PFSK-1 (cell line): ENCODE measurements around the gene NUBPL.

Source experiments
- FOXP2 ChIP-seq: optimal IDR thresholded peaks from 2 replicates; pipeline ENCODE3; 2011; ENCODE audit warnings: borderline replicate concordance, control low read depth, inconsistent platforms; ENCODE audit not compliant: insufficient read depth; ENCODE audit errors: extremely low read length, extremely low read depth
- POLR2AphosphoS5 ChIP-seq: IDR thresholded peaks from 2 replicates; pipeline ENCODE4 v1.6.1; 2012; ENCODE audit warnings: low read depth, mild to moderate bottlenecking, control low read depth, low read length, moderate library complexity
- SIN3A ChIP-seq: IDR thresholded peaks from 2 replicates; pipeline ENCODE4 v1.6.1; 2012; ENCODE audit warnings: mild to moderate bottlenecking, low read length, moderate library complexity, borderline replicate concordance; ENCODE audit not compliant: insufficient read depth
- TAF1 ChIP-seq: IDR thresholded peaks from 2 replicates; pipeline ENCODE4 v1.6.1; 2012; ENCODE audit warnings: low read length, control low read depth, borderline replicate concordance; ENCODE audit not compliant: insufficient read depth
- TF ChIP-seq, protein P1 (sequence below), 2 experiments: IDR thresholded peaks; 2 replicates each; pipeline versions ENCODE4 v1.6.1 to v1.8.0; 2011 to 2012; ENCODE audit warnings: low read depth in 2 of 2, low read length in 2 of 2, control low read depth in 1 of 2, inconsistent platforms in 1 of 2, mild to moderate bottlenecking in 1 of 2, moderate library complexity in 1 of 2; ENCODE audit not compliant: insufficient read depth in 1 of 2

NUBPL gene

GRCh38 chr14:31876741-31877140 lies 315.5 kb downstream of the NUBPL start:
- TF ChIP-seq FOXP2 (no peak), TAF1 (no peak), SIN3A (no peak), POLR2AphosphoS5 (no peak)
- TF ChIP-seq, protein P1, sequence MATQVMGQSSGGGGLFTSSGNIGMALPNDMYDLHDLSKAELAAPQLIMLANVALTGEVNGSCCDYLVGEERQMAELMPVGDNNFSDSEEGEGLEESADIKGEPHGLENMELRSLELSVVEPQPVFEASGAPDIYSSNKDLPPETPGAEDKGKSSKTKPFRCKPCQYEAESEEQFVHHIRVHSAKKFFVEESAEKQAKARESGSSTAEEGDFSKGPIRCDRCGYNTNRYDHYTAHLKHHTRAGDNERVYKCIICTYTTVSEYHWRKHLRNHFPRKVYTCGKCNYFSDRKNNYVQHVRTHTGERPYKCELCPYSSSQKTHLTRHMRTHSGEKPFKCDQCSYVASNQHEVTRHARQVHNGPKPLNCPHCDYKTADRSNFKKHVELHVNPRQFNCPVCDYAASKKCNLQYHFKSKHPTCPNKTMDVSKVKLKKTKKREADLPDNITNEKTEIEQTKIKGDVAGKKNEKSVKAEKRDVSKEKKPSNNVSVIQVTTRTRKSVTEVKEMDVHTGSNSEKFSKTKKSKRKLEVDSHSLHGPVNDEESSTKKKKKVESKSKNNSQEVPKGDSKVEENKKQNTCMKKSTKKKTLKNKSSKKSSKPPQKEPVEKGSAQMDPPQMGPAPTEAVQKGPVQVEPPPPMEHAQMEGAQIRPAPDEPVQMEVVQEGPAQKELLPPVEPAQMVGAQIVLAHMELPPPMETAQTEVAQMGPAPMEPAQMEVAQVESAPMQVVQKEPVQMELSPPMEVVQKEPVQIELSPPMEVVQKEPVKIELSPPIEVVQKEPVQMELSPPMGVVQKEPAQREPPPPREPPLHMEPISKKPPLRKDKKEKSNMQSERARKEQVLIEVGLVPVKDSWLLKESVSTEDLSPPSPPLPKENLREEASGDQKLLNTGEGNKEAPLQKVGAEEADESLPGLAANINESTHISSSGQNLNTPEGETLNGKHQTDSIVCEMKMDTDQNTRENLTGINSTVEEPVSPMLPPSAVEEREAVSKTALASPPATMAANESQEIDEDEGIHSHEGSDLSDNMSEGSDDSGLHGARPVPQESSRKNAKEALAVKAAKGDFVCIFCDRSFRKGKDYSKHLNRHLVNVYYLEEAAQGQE (IDR thresholded peaks at IDR 0.05; ENCODE audit: insufficient read depth in 1 of 2, low read depth in 2 of 2, low read length in 2 of 2), result no peak

GRCh38 chr14:31877255-31877798 lies 316.1 kb downstream of the NUBPL start:
- TF ChIP-seq POLR2AphosphoS5, result no peak
- TF ChIP-seq, protein P1 (IDR thresholded peaks at IDR 0.05; ENCODE audit: insufficient read depth in 1 of 2, low read depth in 2 of 2, low read length in 2 of 2), result no peak
- TF ChIP-seq FOXP2, result no peak

GRCh38 chr14:31879661-31880348 lies 318.6 kb downstream of the NUBPL start:
- TF ChIP-seq, protein P1 (IDR thresholded peaks at IDR 0.05; ENCODE audit: insufficient read depth in 1 of 2, low read depth in 2 of 2, low read length in 2 of 2), result no peak
- TF ChIP-seq POLR2AphosphoS5, result no peak
- TF ChIP-seq SIN3A, result no peak
- no peak for TF ChIP-seq FOXP2
- TF ChIP-seq TAF1, result no peak

DNA sequence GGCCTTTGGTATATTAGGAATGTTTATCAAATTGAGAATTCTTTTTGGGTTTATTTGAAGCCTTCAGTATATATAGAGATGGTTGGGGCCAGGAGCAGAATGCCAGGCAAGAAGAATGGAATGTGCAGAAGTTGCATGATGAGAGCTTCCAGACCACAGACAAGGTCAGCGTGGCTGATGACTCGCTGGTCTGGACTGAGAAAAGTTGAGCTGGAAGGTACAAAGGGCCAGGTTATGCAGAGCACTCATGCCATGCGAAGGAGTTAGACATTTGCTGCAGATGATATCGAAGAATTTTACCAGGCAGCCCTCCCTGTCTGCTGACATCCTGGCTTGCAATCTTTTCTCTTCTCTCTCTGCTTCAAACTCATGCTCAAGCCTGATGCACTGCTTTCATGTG lies 319.7 kb downstream of the NUBPL start:
- TF ChIP-seq POLR2AphosphoS5 (no peak), TAF1 (no peak), FOXP2 (no peak), SIN3A (no peak)

DNA sequence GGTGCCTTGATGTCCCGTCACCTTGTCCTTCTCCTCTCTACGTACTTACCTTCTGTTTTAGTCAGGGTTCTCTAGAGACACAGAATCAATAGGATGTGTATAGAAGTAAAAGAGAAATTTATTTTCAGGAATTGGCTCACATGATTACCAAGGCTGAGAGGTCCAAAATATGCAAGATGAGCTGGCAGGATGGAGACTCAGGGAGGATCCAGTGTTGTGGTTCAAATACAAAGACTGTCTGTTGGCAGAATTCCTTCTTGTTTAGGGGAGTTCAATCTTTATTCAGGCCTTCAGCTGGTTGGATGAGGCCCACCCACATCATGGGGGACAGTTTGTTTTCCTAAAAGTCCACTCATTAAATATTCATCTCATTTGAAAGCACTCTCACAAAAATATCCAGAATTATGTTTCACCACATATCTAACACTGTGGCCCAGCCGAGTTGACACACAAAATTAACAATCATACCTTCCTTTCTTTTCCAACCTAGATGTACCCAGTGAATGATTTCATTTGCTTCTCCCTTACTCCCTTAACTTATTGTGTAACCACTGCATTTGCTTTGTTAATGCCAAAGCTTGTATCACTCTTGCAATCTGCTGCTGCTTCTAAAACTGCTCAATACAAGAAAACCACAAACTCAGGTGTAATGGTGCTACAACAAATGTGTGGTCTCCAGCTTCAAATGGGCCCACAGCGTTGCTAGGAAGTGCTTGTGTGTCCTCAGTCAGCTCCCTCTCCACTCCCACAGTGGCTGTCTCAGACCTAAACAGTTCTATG lies 320.5 kb downstream of the NUBPL start:
- TF ChIP-seq, protein P1 (IDR thresholded peaks at IDR 0.05; ENCODE audit: insufficient read depth in 1 of 2, low read depth in 2 of 2, low read length in 2 of 2), result no peak
- no peak for TF ChIP-seq TAF1
- no peak for TF ChIP-seq FOXP2
- no peak for TF ChIP-seq SIN3A
- TF ChIP-seq POLR2AphosphoS5, result no peak
